Smooth muscle cell (in vitro differentiated cells): ENCODE measurements around the gene CCDC28B. TPM values are rescaled to one million over a fixed set of nuclear protein-coding genes. Genes with fewer than 3 reads are reported as not detected.

Source experiments
- DNase-seq: peaks from one replicate; lab custom pipeline; 2025; ENCODE audit not compliant: unreplicated experiment; lab: John Stamatoyannopoulos, UW
- H2AFZ ChIP-seq: fragments of 200-600 bp; sonication (generic); 2 replicates; pipeline ENCODE4 v1.6.0; 2016; ENCODE audit warnings: antibody characterized with exemption, low read depth, mild to moderate bottlenecking
- H3F3A ChIP-seq: fragments of 200-600 bp; sonication (generic); 2 replicates; pipeline ENCODE4 v1.6.0; 2017; ENCODE audit warnings: antibody characterized with exemption, low read depth
- H3K27ac ChIP-seq: fragments of 200-600 bp; sonication (generic); 2 replicates; pipeline ENCODE4 v1.5.1; 2016; ENCODE audit warnings: low read depth, mild to moderate bottlenecking
- H3K27me3 ChIP-seq: fragments of 200-600 bp; sonication (generic); 2 replicates; pipeline ENCODE4 v1.6.1; 2016; ENCODE audit warnings: low read depth, mild to moderate bottlenecking
- H3K36me3 ChIP-seq: fragments of 200-600 bp; sonication (generic); 2 replicates; pipeline ENCODE4 v1.5.1; 2016; ENCODE audit warnings: low read depth
- H3K4me1 ChIP-seq: fragments of 200-600 bp; sonication (generic); 2 replicates; pipeline ENCODE4 v1.5.1; 2016; ENCODE audit warnings: low read depth
- H3K4me2 ChIP-seq: fragments of 200-600 bp; sonication (generic); 2 replicates; pipeline ENCODE4 v1.6.0; 2016; ENCODE audit warnings: mild to moderate bottlenecking
- H3K4me3 ChIP-seq: fragments of 200-600 bp; sonication (generic); 2 replicates; pipeline ENCODE4 v1.5.1; 2016; ENCODE audit warnings: mild to moderate bottlenecking
- H3K79me2 ChIP-seq: fragments of 200-600 bp; sonication (generic); 2 replicates; pipeline ENCODE4 v1.6.0; 2016; ENCODE audit warnings: low read depth, mild to moderate bottlenecking
- H3K9ac ChIP-seq: fragments of 200-600 bp; sonication (generic); 2 replicates; pipeline ENCODE4 v1.6.0; 2016; ENCODE audit warnings: low read depth
- H3K9me3 ChIP-seq: fragments of 200-600 bp; sonication (generic); replicated peaks from 2 replicates; pipeline ENCODE4 v1.5.1; 2016; ENCODE audit warnings: low read depth
- H4K20me1 ChIP-seq: fragments of 200-600 bp; sonication (generic); 2 replicates; pipeline ENCODE4 v1.6.0; 2016; ENCODE audit warnings: low read depth
- CTCF ChIP-seq: fragments of 200-600 bp; sonication (generic); IDR thresholded peaks from 2 replicates; pipeline ENCODE4 v1.5.1; 2017; ENCODE audit warnings: borderline replicate concordance, mild to moderate bottlenecking, antibody characterized with exemption; ENCODE audit not compliant: insufficient read depth, poor library complexity, severe bottlenecking
- WGBS: methylation state at CpG from one replicate; pipeline ENCODE4 v1.1.7; 2016; ENCODE audit warnings: low lambda C conversion rate; 5-methylcytosine and 5-hydroxymethylcytosine counted together
- polyA plus RNA-seq: library from polyadenylated mRNA; unstranded; fragments of >200 nt; fragmentation: Nextera tagmentation; extraction: Ambion mirVana; gene quantifications from 2 replicates; pipeline ENCODE4 v1.2.1, GENCODE V29; 2016
- total RNA-seq: library from RNA; depleted of rRNA; stranded (reverse); fragments of >200 nt; gene quantifications from 2 replicates; pipeline ENCODE4 v1.2.3, GENCODE V29; 2014

CCDC28B gene
- total and polyA plus RNA-seq, 2 experiments from 2014 or later: 41.6 to 58.9 TPM

- H3K9me3 ChIP-seq: no peaks in the 10 kb centered on the region
- H3K27me3 ChIP-seq: no peaks in the 10 kb centered on the region
- peaks cover 9% of the 10 kb centered on the region for H3K36me3 ChIP-seq
- 97% methylated on average over 8 of the region's 8 CpGs for WGBS
- H3F3A ChIP-seq: peaks cover 20% of the 10 kb centered on the region
- H2AFZ ChIP-seq: no peak overlapping the region
- H3K27ac ChIP-seq: no peak overlapping the region
- H3K4me1 ChIP-seq: no peaks in the 10 kb centered on the region
- no peak for DNase-seq
- no peak overlapping the region for H3K4me3 ChIP-seq
- peaks cover 53% of the 10 kb centered on the region for H4K20me1 ChIP-seq
- H3K9ac ChIP-seq: no peak overlapping the region
- H3K4me2 ChIP-seq: no peak overlapping the region
- no peak for TF ChIP-seq CTCF
- H3K79me2 ChIP-seq: peaks cover 8% of the 10 kb centered on the region
These were observed 8.0 kb upstream of the CCDC28B start for GRCh38 chr1:32192220-32192948.

DNA sequence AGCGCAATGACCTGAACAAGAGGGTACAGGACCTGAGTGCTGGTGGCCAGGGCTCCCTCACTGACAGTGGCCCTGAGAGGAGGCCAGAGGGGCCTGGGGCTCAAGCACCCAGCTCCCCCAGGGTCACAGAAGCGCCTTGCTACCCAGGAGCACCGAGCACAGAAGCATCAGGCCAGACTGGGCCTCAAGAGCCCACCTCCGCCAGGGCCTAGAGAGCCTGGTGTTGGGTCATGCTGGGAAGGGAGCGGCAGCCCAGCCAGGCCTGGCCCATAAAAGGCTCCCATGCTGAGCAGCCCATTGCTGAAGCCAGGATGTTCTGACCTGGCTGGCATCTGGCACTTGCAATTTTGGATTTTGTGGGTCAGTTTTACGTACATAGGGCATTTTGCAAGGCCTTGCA lies 5.4 kb upstream of the CCDC28B start:
- Histone ChIP-seq H3K27me3 (no peaks in the 10 kb centered on the region), H3K4me3 (no peak overlapping the region), H3K27ac (no peak overlapping the region), H3K9ac (no peak overlapping the region), H3K9me3 (no peaks in the 10 kb centered on the region), H2AFZ (no peak overlapping the region), H3K4me2 (no peak overlapping the region), H4K20me1 (peaks cover 27% of the 10 kb centered on the region), H3F3A (peaks cover 33% of the 10 kb centered on the region), H3K4me1 (peaks cover 11% of the 10 kb centered on the region), H3K36me3 (peaks cover 9% of the 10 kb centered on the region), H3K79me2 (no peaks in the 10 kb centered on the region)
- 95% methylated on average over 6 of the region's 6 CpGs for WGBS
- no peak for TF ChIP-seq CTCF
- no peak for DNase-seq

- peaks cover 13% of the 10 kb centered on the region for H3K4me1 ChIP-seq
- DNase-seq: no peak
- no peak overlapping the region for H3K4me2 ChIP-seq
- no peak overlapping the region for H2AFZ ChIP-seq
- H3K27me3 ChIP-seq: no peaks in the 10 kb centered on the region
- peaks cover 37% of the 10 kb centered on the region for H3F3A ChIP-seq
- no peak overlapping the region for H3K4me3 ChIP-seq
- H3K9me3 ChIP-seq: no peaks in the 10 kb centered on the region
- no peak overlapping the region for H3K27ac ChIP-seq
- peaks cover 9% of the 10 kb centered on the region for H3K36me3 ChIP-seq
- no peak for TF ChIP-seq CTCF
- no peaks in the 10 kb centered on the region for H3K79me2 ChIP-seq
- peaks cover 27% of the 10 kb centered on the region for H4K20me1 ChIP-seq
- WGBS: 97% methylated on average over 3 of the region's 3 CpGs
- H3K9ac ChIP-seq: no peak overlapping the region
These were observed 4.9 kb upstream of the CCDC28B start for GRCh38 chr1:32195531-32195930.
